KG1 (cell line): ENCODE measurements around the gene BLTP3A.
"Not testable (repeated sequence)": the region's sequence is repeated elsewhere in the genome, so short reads cannot be mapped to it uniquely, and the experiment has no call there.

Experiments used
- DNase-seq: peaks from one replicate; lab custom pipeline; 2025; lab: John Stamatoyannopoulos, UW

BLTP3A gene

GRCh38 chr6:34791701-34792604 is at the start of gene BLTP3A:
TSS of gene BLTP3A (plus strand) at chr6:34792083. CDS start at chr6:34792251, 168 bp downstream.
- peak; percentile 51 for DNase-seq

GRCh38 chr6:34742094-34742493 is 49.8 kb upstream of the BLTP3A start:
- no peak for DNase-seq

- no peak for DNase-seq
Observed at GRCh38 chr6:34743625-34744293, 48.1 kb upstream of the BLTP3A start.

- DNase-seq = not testable (repeated sequence)
Observed at GRCh38 chr6:34744294-34744647, 47.6 kb upstream of the BLTP3A start.

- DNase-seq = no peak
Observed at GRCh38 chr6:34745277-34746103, 46.4 kb upstream of the BLTP3A start.

GRCh38 chr6:34746104-34746846 is 45.6 kb upstream of the BLTP3A start:
- no peak for DNase-seq

- DNase-seq = no peak
Observed at GRCh38 chr6:34748757-34749156, 43.1 kb upstream of the BLTP3A start.

- DNase-seq = not testable (repeated sequence)
Observed at GRCh38 chr6:34756513-34756856, 35.4 kb upstream of the BLTP3A start.

- DNase-seq = no peak
Observed at GRCh38 chr6:34757687-34758274, 34.1 kb upstream of the BLTP3A start.

GRCh38 chr6:34760108-34760507 is 31.8 kb upstream of the BLTP3A start:
- DNase-seq = no peak

- not testable (repeated sequence) for DNase-seq
Observed at GRCh38 chr6:34761681-34762080, 30.2 kb upstream of the BLTP3A start.

GRCh38 chr6:34768148-34768547 is 23.7 kb upstream of the BLTP3A start:
- DNase-seq = no peak

GRCh38 chr6:34771727-34772126 is 20.2 kb upstream of the BLTP3A start:
- DNase-seq = no peak

- no peak for DNase-seq
Observed at GRCh38 chr6:34772940-34773339, 18.9 kb upstream of the BLTP3A start.

GRCh38 chr6:34773916-34774315 is 18.0 kb upstream of the BLTP3A start:
- DNase-seq = no peak

- DNase-seq = no peak
Observed at GRCh38 chr6:34774967-34775366, 16.9 kb upstream of the BLTP3A start.

GRCh38 chr6:34785375-34785774 is 6.5 kb upstream of the BLTP3A start:
- not testable (repeated sequence) for DNase-seq

GRCh38 chr6:34787152-34787551 is 4.7 kb upstream of the BLTP3A start:
- DNase-seq = not testable (repeated sequence)

- no peak for DNase-seq
Observed at GRCh38 chr6:34788111-34788510, 3.8 kb upstream of the BLTP3A start.

- DNase-seq = peak; percentile 51
Observed at GRCh38 chr6:34791164-34791700, 651 bp upstream of the BLTP3A start.
